Measurements from ENCODE around the gene MTPN. TPM values are rescaled to one million over a fixed set of nuclear protein-coding genes. Genes with fewer than 3 reads are reported as not detected.

The MTPN gene
- total RNA-seq, 2 experiments from 2014 or later, result 135 to 142 TPM

DNA sequence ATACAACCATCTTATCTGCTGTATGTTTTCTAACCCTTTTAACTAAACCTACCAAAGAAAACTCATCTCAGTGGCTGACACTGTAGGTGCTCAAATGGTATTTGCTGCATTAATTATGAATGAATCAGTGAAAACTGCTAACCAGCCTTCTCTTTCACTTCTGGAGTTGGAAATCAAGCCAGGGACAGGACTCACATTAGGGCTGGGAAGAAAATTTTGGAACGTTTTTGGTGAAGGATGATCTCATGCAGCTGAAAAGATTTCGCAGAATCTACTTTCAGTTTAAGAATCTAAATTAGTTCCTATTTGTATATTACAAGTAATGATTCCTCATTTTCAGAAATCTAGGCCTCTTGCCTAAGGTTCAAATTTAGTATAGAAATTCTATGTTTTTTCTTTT is 12.9 kb downstream of the MTPN start:
- ChIA-PET CTCF (no interaction called here), POLR2A (interaction anchor here (1.0 kb wide), 1 partner anchor 14 kb away, joined by 3 read pairs; no protein-coding TSS in a partner anchor)
- peaks cover 45% of the 10 kb centered on the region for H3K36me3 Mint-ChIP-seq (ENCODE audit: low read depth)

DNA sequence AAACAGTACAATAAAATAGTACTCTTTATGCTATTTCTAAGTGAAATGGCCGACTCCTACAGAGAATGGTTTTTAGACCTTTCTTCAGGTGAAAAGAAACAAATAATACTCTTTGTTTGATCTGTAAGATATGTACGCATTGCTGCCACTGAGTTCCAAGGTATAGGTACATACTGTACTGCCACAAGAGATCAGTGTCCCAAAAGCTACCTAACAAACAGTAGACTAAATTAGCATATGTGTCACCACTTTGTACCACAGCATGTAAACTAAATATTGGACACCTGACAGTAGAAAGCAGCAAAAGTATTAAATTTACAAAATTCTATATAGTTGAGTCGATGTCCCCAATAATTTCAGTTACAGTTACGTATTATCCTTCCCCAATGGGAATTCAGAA is 14.4 kb downstream of the MTPN start:
- no peak for DNase-seq
- Mint-ChIP-seq H3K36me3 (ENCODE audit: low read depth) (peaks cover 38% of the 10 kb centered on the region), H3K4me1 (peaks cover 35% of the 10 kb centered on the region), H3K4me3 (no peak overlapping the region), H3K27me3 (no peaks in the 10 kb centered on the region), H3K27ac (no peak overlapping the region), H3K9me3 (no peaks in the 10 kb centered on the region)
- ChIA-PET CTCF (no interaction called here), POLR2A (no interaction called here)

More for the DNA sequence above, 12.9 kb downstream of the MTPN start:
- no peak for DNase-seq
- no peak overlapping the region for H3K4me3 Mint-ChIP-seq
- H3K27me3 Mint-ChIP-seq, result no peaks in the 10 kb centered on the region
- no peak overlapping the region for H3K27ac Mint-ChIP-seq
- H3K4me1 Mint-ChIP-seq, result peaks cover 40% of the 10 kb centered on the region
- no peaks in the 10 kb centered on the region for H3K9me3 Mint-ChIP-seq

DNA sequence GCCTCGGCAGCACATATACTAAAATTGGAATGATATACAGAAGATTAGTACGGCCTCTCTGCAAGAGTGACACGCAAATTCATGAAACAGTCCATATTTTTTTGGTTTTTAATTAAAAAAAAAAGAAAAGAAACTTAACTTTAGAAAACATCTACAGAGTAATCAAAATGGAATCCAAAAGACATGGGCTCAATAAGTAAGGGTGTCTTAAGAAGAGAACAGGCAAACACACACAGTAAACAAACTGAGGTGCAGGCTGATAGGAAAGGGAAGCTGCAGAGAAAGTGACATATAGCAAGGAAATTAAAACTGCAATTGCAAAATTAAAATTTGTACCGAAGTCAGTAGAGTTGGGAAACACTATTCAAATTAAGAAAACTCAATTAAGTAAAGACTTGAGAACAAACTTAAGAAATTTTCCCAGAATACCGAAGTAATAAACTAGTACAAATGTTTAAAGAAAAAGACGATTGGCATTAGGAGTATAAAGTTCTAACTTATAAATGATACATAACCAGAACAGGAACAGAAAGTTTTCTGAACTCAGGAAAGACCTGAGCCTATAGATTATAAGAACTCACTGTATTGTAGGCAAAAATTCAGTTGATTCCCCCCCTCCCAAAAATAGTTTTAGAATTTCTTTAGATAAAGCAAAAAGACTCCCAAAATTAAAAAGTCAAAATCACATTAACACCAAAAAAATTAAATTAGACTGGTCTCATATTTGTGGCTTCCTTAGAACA is 16.3 kb downstream of the MTPN start:
- Mint-ChIP-seq H3K4me1 (peaks cover 22% of the 10 kb centered on the region), H3K27ac (no peak overlapping the region), H3K9me3 (no peaks in the 10 kb centered on the region), H3K27me3 (no peaks in the 10 kb centered on the region), H3K4me3 (no peak overlapping the region), H3K36me3 (ENCODE audit: low read depth) (peaks cover 37% of the 10 kb centered on the region)
- POLR2A ChIA-PET, result no interaction called here
- DNase-seq, result no peak
- CTCF ChIA-PET, result no interaction called here

DNA sequence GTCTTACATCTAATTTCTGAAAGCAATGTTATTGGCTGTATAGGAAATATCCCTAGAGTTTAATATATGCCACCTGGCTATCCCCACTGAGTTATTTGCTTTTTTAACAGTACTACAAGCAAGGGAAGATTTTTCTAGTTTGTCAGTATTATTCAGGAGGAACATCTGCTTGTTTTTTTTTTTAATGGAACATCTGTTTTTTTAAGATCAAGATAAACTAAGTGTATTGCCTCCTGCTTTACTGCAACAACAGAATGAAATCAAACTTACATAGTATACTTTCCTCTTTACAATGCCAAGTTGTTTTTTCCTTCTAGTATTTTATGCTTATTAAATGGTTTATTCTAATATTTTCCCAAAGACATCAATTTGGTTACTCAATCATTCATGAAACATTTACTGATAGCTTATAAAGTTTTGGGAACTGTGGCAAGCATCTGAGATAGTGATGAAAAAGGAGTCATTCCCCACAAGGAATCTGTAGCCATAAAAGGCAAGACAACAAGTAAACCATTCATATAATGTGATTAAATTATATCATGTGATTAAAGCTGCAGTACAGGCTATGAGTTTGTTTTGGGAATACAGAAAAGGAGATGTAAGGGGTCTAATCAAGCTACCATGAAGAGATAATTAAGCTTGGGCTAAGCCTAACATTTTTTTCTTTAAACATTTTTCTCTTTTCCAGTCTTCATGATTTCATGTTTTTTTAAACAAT is 17.4 kb downstream of the MTPN start:
- POLR2A ChIA-PET, result interaction anchor here (0.6 kb wide), 1 partner anchor 746 kb away, joined by 4 read pairs; no protein-coding TSS in a partner anchor
- DNase-seq, result no peak
- peaks cover 13% of the 10 kb centered on the region for H3K4me1 Mint-ChIP-seq

DNA sequence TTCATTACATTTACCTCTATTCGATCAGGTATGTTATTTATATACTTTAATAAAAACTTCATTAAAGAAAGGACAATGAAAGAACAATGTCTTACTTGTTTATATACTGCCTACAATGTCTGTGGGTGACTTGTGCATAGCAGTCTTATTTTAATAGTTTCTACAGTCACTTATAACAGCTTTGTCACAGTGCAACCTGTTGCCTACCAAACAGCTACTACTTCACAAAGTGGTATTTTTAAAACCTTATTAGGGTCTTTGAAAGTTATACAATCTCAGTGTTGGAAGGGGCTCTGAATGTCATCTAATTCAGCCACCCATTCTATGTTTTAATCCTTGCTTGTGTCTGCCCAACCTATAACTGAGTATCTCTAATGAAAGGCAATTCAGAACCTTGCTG is 19.0 kb downstream of the MTPN start:
- Mint-ChIP-seq H3K36me3 (ENCODE audit: low read depth) (peaks cover 43% of the 10 kb centered on the region), H3K27me3 (no peaks in the 10 kb centered on the region), H3K4me1 (peaks cover 10% of the 10 kb centered on the region), H3K9me3 (no peaks in the 10 kb centered on the region), H3K4me3 (no peak overlapping the region), H3K27ac (no peak overlapping the region)
- ChIA-PET CTCF (no interaction called here), POLR2A (no interaction called here)
- no peak for DNase-seq

More for the DNA sequence above, 17.4 kb downstream of the MTPN start:
- CTCF ChIA-PET, result no interaction called here
- Mint-ChIP-seq H3K36me3 (ENCODE audit: low read depth) (peaks cover 40% of the 10 kb centered on the region), H3K27ac (no peak overlapping the region), H3K4me3 (no peak overlapping the region), H3K27me3 (no peaks in the 10 kb centered on the region), H3K9me3 (no peaks in the 10 kb centered on the region)

DNA sequence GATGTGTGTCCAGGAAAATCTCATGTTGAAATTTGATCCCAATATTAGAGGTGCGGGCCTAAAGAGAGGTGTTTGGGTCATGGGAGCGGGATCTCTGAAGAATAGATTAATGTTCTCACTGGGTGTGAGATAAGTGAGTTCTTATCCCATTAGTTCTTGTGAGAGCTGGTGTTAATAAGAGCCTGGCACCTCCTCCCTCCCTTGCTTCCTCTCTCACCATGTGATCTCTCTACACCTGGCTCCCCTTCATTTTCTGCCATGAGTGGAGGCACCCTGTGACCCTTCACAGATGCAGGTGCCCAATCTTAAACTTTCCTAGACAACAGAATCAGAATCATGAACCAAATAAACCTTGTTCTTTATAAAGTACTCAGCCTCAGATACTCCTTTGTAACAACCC is 19.5 kb downstream of the MTPN start:
- CTCF ChIA-PET, result no interaction called here

DNA sequence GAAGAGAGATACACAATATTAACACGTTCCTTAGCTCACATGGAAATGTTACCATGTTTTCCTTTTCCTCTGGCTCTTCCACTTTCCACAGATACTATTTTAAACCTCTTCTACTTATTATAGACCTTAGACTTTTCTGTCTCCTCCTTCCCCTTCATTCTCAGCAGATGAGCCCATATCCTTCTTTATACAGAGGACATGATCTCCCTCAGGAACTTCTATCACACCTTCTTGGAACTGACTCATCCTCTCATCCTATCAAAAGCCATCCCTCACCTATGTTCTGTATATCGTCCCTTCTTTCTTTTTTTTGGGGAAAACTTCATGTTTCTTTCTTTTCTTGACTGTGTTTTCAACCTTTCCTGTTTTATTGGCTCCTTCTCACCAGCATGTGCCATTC is 20.8 kb downstream of the MTPN start:
- Mint-ChIP-seq H3K36me3 (ENCODE audit: low read depth) (peaks cover 44% of the 10 kb centered on the region), H3K9me3 (no peaks in the 10 kb centered on the region), H3K4me3 (no peak overlapping the region), H3K27ac (no peak overlapping the region), H3K4me1 (peaks cover 4% of the 10 kb centered on the region), H3K27me3 (no peaks in the 10 kb centered on the region)
- CTCF ChIA-PET, result no interaction called here
- no peak for DNase-seq
- POLR2A ChIA-PET, result no interaction called here

More for the DNA sequence above, 19.5 kb downstream of the MTPN start:
- H3K4me1 Mint-ChIP-seq, result peaks cover 9% of the 10 kb centered on the region
- H3K27ac Mint-ChIP-seq, result no peak overlapping the region
- DNase-seq, result no peak
- no peaks in the 10 kb centered on the region for H3K9me3 Mint-ChIP-seq
- POLR2A ChIA-PET, result no interaction called here
- H3K27me3 Mint-ChIP-seq, result no peaks in the 10 kb centered on the region
- H3K4me3 Mint-ChIP-seq, result no peak overlapping the region
- peaks cover 44% of the 10 kb centered on the region for H3K36me3 Mint-ChIP-seq (ENCODE audit: low read depth)

DNA sequence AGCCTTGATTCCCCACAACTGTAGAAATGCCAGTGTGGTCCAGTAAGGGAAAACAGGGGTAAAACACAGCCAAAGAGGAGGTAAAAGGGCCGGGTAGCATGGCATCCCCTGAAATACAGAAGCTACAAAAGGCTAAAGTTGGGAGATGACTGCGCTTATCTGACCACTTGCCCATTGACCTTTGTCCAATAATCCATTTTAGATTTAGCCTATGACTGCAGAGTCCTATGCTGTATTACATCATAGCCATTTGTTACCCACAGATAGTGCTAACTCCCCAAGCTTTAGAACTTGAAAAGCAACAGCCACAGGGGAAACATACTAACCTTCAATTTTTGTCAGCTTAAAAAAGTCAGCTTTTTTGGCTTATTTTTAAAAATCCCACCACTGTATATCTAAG is 26.2 kb downstream of the MTPN start:
- ChIA-PET CTCF (no interaction called here), POLR2A (interaction anchor here (1.3 kb wide), 1 partner anchor 16 kb away, joined by 3 read pairs; no protein-coding TSS in a partner anchor)
- DNase-seq, result no peak
- Mint-ChIP-seq H3K27me3 (no peaks in the 10 kb centered on the region), H3K4me3 (no peak overlapping the region), H3K9me3 (no peaks in the 10 kb centered on the region), H3K4me1 (no peaks in the 10 kb centered on the region), H3K36me3 (ENCODE audit: low read depth) (peaks cover 59% of the 10 kb centered on the region), H3K27ac (no peak overlapping the region)

DNA sequence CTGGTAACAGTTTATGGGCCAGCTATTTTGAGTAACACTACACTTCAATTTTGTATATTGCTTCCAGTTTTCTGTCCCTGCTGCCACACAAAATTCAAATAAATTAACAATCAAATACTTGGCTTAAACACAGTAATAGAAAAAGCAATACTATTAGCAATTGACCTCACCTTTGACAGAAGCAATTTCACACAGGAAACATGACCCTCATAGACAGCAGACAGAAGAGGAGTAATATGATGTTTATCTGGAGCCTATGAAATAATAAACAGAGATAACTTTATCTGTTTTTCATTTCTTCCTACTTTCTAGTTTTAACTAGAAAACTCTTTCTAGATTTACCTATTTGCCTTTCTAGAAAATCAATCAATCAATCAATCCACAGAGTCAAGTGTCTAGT is 26.7 kb downstream of the MTPN start:
- ChIA-PET CTCF (interaction anchor here (1.2 kb wide), 1 partner anchor 16 kb away, joined by 3 read pairs; no protein-coding TSS in a partner anchor), POLR2A (interaction anchor here (1.3 kb wide), 1 partner anchor 16 kb away, joined by 3 read pairs; no protein-coding TSS in a partner anchor)
- H3K27me3 Mint-ChIP-seq, result no peaks in the 10 kb centered on the region
- DNase-seq, result no peak
- no peaks in the 10 kb centered on the region for H3K9me3 Mint-ChIP-seq
- no peak overlapping the region for H3K27ac Mint-ChIP-seq
- H3K4me3 Mint-ChIP-seq, result no peak overlapping the region
- no peaks in the 10 kb centered on the region for H3K4me1 Mint-ChIP-seq
- H3K36me3 Mint-ChIP-seq (ENCODE audit: low read depth), result peaks cover 59% of the 10 kb centered on the region

DNA sequence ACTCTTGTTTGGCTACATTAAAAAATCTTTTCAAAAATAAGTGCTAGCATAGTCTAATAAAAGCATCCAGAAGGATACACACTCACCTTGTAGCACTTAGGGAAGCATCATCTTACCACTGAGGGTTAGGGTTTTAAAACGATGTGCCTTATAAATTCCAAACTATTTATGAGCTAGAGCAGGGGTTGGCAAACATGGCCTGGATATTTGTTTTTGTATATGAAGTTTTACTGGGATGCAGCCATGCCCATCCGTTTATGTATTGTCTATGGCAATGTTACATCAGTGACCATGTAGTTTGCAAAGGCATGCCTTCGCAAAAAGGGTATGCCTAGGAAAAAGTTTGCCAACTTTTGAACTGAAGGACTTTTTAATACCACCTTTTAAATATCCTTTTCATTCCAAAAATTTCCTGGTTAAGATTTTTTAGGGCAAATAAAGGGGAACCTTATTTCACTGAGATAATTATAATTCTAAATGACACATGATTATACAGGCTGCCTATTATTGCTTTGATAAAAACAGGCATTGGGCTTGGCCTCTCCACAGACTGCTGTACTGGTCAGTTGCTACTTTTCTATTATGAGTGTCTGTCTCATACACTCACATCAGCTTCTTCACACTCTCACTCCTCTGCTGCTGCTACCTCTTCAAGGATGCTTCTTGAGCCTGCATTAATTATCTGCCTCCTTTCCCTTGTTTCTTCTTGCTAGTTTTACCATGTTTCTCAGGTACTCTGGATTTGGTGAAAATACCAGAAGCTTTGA is 30.7 kb downstream of the MTPN start:
- Mint-ChIP-seq H3K4me3 (no peak overlapping the region), H3K9me3 (no peaks in the 10 kb centered on the region), H3K27me3 (no peaks in the 10 kb centered on the region), H3K27ac (no peak overlapping the region), H3K36me3 (ENCODE audit: low read depth) (peaks cover 44% of the 10 kb centered on the region), H3K4me1 (peaks cover under 1% of the 10 kb centered on the region)
- ChIA-PET POLR2A (no interaction called here), CTCF (no interaction called here)
- DNase-seq, result no peak

DNA sequence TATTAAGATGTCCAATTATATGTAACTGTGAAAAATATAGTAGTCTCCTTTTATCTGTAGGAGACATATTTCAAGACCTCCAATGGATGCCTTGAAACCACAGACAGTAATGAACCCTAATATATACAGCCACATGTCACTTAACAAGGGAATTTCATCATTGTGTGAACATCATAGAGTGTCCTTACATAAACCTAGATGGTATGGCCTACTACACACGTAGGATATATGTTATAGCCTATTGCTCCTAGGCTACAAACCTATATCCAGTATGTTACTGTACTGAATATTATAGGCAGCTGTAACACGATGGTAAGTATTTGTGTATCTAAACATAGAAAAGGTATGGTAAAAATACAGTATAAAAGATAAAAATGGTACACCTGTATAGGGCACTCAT is 32.4 kb downstream of the MTPN start:
- ChIA-PET POLR2A (no interaction called here), CTCF (no interaction called here)
- Mint-ChIP-seq H3K27ac (no peak overlapping the region), H3K4me3 (no peak overlapping the region), H3K27me3 (no peaks in the 10 kb centered on the region), H3K9me3 (no peaks in the 10 kb centered on the region), H3K4me1 (peaks cover 11% of the 10 kb centered on the region), H3K36me3 (ENCODE audit: low read depth) (peaks cover 38% of the 10 kb centered on the region)
- no peak for DNase-seq

DNA sequence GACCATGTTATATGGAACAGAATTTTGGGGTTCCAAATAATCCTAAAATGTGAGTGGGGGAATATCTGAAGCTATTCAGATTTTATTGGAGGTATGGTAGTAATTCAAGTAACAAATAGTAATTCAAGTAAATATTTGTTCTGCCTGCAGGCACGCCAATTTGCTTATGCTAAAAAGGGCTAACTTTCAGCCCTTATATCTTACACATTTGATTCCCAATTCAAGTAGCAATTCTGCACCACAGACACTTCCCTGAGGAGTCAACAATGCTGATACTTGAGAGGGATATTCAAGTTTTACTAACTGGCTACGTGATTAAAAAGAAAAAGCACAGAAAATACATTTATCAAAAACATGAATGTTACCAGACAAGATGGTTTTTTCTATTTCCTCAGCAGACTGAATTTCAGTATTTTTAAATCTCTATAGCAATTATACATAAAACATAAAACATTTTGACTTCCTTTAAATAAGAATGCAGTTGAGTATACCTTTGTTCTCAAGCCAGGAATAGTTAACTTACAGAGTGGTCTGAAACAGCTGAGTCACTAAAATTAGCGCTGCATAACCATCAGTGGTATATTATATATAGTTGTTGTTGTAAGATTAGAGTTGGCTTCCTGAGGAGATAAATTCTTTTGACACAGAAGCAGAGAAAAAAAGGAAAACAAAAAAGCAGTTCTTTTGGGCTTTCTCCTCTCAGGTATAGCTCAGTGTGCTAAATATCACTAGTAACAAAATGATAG is 33.9 kb downstream of the MTPN start:
- Mint-ChIP-seq H3K36me3 (ENCODE audit: low read depth) (peaks cover 26% of the 10 kb centered on the region), H3K27me3 (no peaks in the 10 kb centered on the region), H3K27ac (no peak overlapping the region), H3K4me3 (no peak overlapping the region), H3K4me1 (peaks cover 19% of the 10 kb centered on the region), H3K9me3 (no peaks in the 10 kb centered on the region)
- no peak for DNase-seq
- ChIA-PET POLR2A (interaction anchor here (0.6 to 1.2 kb wide), 2 partner anchors 32 to 47 kb away, joined by 3 to 4 read pairs; no protein-coding TSS in a partner anchor), CTCF (interaction anchor here (1.0 kb wide), 1 partner anchor 262 kb away, joined by 3 read pairs; no protein-coding TSS in a partner anchor)
